Caco-2 (cell line): ENCODE results near the gene LMF2. TPM values are rescaled to one million over a fixed set of nuclear protein-coding genes. Genes with fewer than 3 reads are reported as not detected.

Experiments used
- BruUV-seq: library from RNA; stranded (reverse); fragments of 400-500 nt; replicated peaks from 2 replicates; lab custom pipeline; 2021; lab: Mats Ljungman, UMichigan
- CTCF ChIA-PET: fragments of 300-600 bp; sonication (Branson Sonifier 250); formaldehyde crosslinking; loops from one replicate; lab custom pipeline; 2022; ENCODE audit warnings: antibody characterized with exemption; lab: Charles Lee
- POLR2A ChIA-PET: fragments of 300-600 bp; sonication (Branson Sonifier 250); formaldehyde crosslinking; loops from one replicate; lab custom pipeline; 2022; ENCODE audit warnings: antibody characterized with exemption; lab: Charles Lee
- DNase-seq, 2 experiments: peaks; one replicate each; pipeline versions ENCODE4 v3.0.0 to v3.0.0-alpha.2; 2020 to 2022
- H3K27me3 ChIP-seq: replicated peaks from 2 replicates; pipeline ENCODE4 v1.6.0; 2011; ENCODE audit warnings: low read length; ENCODE audit not compliant: control insufficient read depth, insufficient read depth
- H3K36me3 ChIP-seq: 2 replicates; pipeline ENCODE4 v1.5.1; 2011; ENCODE audit warnings: low read length; ENCODE audit not compliant: control insufficient read depth, insufficient read depth
- H3K4me1 ChIP-seq: fragments of 250-450 bp; sonication (Bioruptor Pico); 2 replicates; pipeline ENCODE4 v1.5.1; 2020; ENCODE audit warnings: mild to moderate bottlenecking
- H3K4me3 ChIP-seq: 2 replicates; pipeline ENCODE4 v1.5.1; 2011; ENCODE audit warnings: low read depth, mild to moderate bottlenecking, control low read depth, low read length
- H3K9me3 ChIP-seq: fragments of 250-450 bp; sonication (Bioruptor Pico); 2 replicates; pipeline ENCODE4 v1.5.1; 2020; ENCODE audit warnings: mild to moderate bottlenecking, moderate library complexity
- H3K27ac Mint-ChIP-seq: one replicate; pipeline ENCODE4 v1.8.0; 2022; ENCODE audit warnings: mixed read lengths; ENCODE audit not compliant: unreplicated experiment
- H3K27me3 Mint-ChIP-seq: one replicate; pipeline ENCODE4 v1.8.0; 2022; ENCODE audit warnings: mixed read lengths; ENCODE audit not compliant: insufficient read depth, unreplicated experiment
- H3K36me3 Mint-ChIP-seq: one replicate; pipeline ENCODE4 v1.8.0; 2022; ENCODE audit warnings: mild to moderate bottlenecking, mixed read lengths; ENCODE audit not compliant: insufficient read depth, unreplicated experiment
- H3K4me1 Mint-ChIP-seq: one replicate; pipeline ENCODE4 v1.8.0; 2022; ENCODE audit warnings: low read depth, mixed read lengths; ENCODE audit not compliant: unreplicated experiment
- H3K4me3 Mint-ChIP-seq: one replicate; pipeline ENCODE4 v1.8.0; 2022; ENCODE audit warnings: mild to moderate bottlenecking, moderate library complexity, mixed read lengths; ENCODE audit not compliant: unreplicated experiment
- H3K9me3 Mint-ChIP-seq: one replicate; pipeline ENCODE4 v1.8.0; 2022; ENCODE audit warnings: mixed read lengths; ENCODE audit not compliant: unreplicated experiment
- CTCF ChIP-seq, 2 experiments: fragments of 200-600 bp in 1 of 2; IDR thresholded peaks; 1 replicate in 1 of 2; 2 replicates in 1 of 2; pipeline versions ENCODE4 v1.5.1 to v1.8.0; 2011 to 2022; ENCODE audit warnings: antibody characterized with exemption in 1 of 2, control low read depth in 1 of 2, inconsistent platforms in 1 of 2, low read depth in 1 of 2, low read length in 1 of 2, mild to moderate bottlenecking in 1 of 2, moderate library complexity in 1 of 2; ENCODE audit not compliant: insufficient read depth in 1 of 2, severe bottlenecking in 1 of 2, unreplicated experiment in 1 of 2
- intact Hi-C: fragments of 100-400 bp; cut with micrococcal nuclease; formaldehyde crosslinking; loops from one replicate; pipeline ENCODE4 v1.10.0; 2022; ENCODE audit not compliant: unreplicated experiment
- total RNA-seq: library from RNA; stranded (reverse); gene quantifications from 2 replicates; pipeline ENCODE4 v1.2.3, GENCODE V29; 2022

Gene LMF2
- total RNA-seq, 1 experiment from 2014 or later, result 68.8 TPM

GRCh38 chr22:50525858-50526107 lies 18.3 kb upstream of the LMF2 start:
- peaks cover 48% of the 10 kb centered on the region for H3K36me3 Mint-ChIP-seq
- intact Hi-C loops, result loop anchor here (5.0 kb wide), 1 partner anchor 57 kb away; the partner anchor contains the start of gene CHKB
- TF ChIP-seq CTCF (IDR thresholded peaks at IDR 0.05; ENCODE audit: insufficient read depth in 1 of 2, low read depth in 1 of 2, low read length in 1 of 2, severe bottlenecking in 1 of 2, unreplicated experiment in 1 of 2), result no peak

GRCh38 chr22:50525104-50525857 lies 17.8 kb upstream of the LMF2 start, which contains the start of gene SCO2:
Gene SCO2 (minus strand): TSS chr22:50525598. CDS start chr22:50524411, 1,187 bp downstream.
- Mint-ChIP-seq H3K4me1 (peaks cover 14% of the 10 kb centered on the region), H3K9me3 (no peaks in the 10 kb centered on the region), H3K4me3 (peak within 1 kb of the TSS; percentile 89), H3K27ac (peak within 1 kb of the TSS; percentile 91), H3K36me3 (peaks cover 48% of the 10 kb centered on the region), H3K27me3 (no peaks in the 10 kb centered on the region)
- Histone ChIP-seq H3K27me3 (no peaks in the 10 kb centered on the region), H3K4me3 (peak within 1 kb of the TSS; percentile 87), H3K9me3 (no peaks in the 10 kb centered on the region), H3K36me3 (no peaks in the 10 kb centered on the region), H3K4me1 (peaks cover 17% of the 10 kb centered on the region)
- ChIA-PET CTCF (interaction anchor here (0.6 to 3.2 kb wide), 25 partner anchors 10 to 495 kb away, joined by 3 to 43 read pairs (median 4); partner anchors contain the start of genes ARSA, CHKB, KLHDC7B and LMF2), POLR2A (interaction anchor here (0.6 to 2.5 kb wide), 13 partner anchors 13 to 218 kb away, joined by 3 to 71 read pairs (median 4); partner anchors contain the start of genes ADM2, KLHDC7B, LMF2 and NCAPH2)
- peak; percentile 96 to 97 for DNase-seq
- BruUV-seq, result TSS peak; percentile 64
- intact Hi-C loops, result loop anchor here (5.0 kb wide), 1 partner anchor 57 kb away; the partner anchor contains the start of gene CHKB
- peak; percentile 33 to 53 for TF ChIP-seq CTCF (IDR thresholded peaks at IDR 0.05; ENCODE audit: insufficient read depth in 1 of 2, low read depth in 1 of 2, low read length in 1 of 2, severe bottlenecking in 1 of 2, unreplicated experiment in 1 of 2)

More at GRCh38 chr22:50525858-50526107, 18.3 kb upstream of the LMF2 start:
- Histone ChIP-seq H3K9me3 (no peaks in the 10 kb centered on the region), H3K27me3 (no peaks in the 10 kb centered on the region), H3K36me3 (no peaks in the 10 kb centered on the region), H3K4me1 (peaks cover 17% of the 10 kb centered on the region), H3K4me3 (peak overlapping the region; percentile 87)
- H3K9me3 Mint-ChIP-seq, result no peaks in the 10 kb centered on the region
- H3K27ac Mint-ChIP-seq, result peak overlapping the region; percentile 91
- no TSS peak for BruUV-seq
- H3K4me3 Mint-ChIP-seq, result peak overlapping the region; percentile 89
- CTCF ChIA-PET, result interaction anchor here (0.6 to 3.2 kb wide), 25 partner anchors 10 to 495 kb away, joined by 3 to 43 read pairs (median 4); partner anchors contain the start of genes ARSA, CHKB, KLHDC7B and LMF2
- POLR2A ChIA-PET, result interaction anchor here (0.6 to 2.5 kb wide), 13 partner anchors 12 to 219 kb away, joined by 3 to 71 read pairs (median 4); partner anchors contain the start of genes ADM2, KLHDC7B, LMF2 and NCAPH2
- no peaks in the 10 kb centered on the region for H3K27me3 Mint-ChIP-seq
- peaks cover 14% of the 10 kb centered on the region for H3K4me1 Mint-ChIP-seq
- DNase-seq, result no peak

- no peak for TF ChIP-seq CTCF (IDR thresholded peaks at IDR 0.05; ENCODE audit: insufficient read depth in 1 of 2, low read depth in 1 of 2, low read length in 1 of 2, severe bottlenecking in 1 of 2, unreplicated experiment in 1 of 2)
- BruUV-seq, result no TSS peak
- Mint-ChIP-seq H3K36me3 (peaks cover 51% of the 10 kb centered on the region), H3K4me3 (peak overlapping the region; percentile 89), H3K27me3 (no peaks in the 10 kb centered on the region), H3K4me1 (peaks cover 14% of the 10 kb centered on the region), H3K27ac (peak overlapping the region; percentile 91), H3K9me3 (no peaks in the 10 kb centered on the region)
- peak overlapping the region; percentile 87 for H3K4me3 ChIP-seq
- no peaks in the 10 kb centered on the region for H3K27me3 ChIP-seq
- peak in 1 of 2 experiments; percentile 72 for DNase-seq
- H3K9me3 ChIP-seq, result no peaks in the 10 kb centered on the region
- intact Hi-C loops, result loop anchor here (5.0 kb wide), 1 partner anchor 58 kb away; the partner anchor contains the start of gene CHKB
- peaks cover 17% of the 10 kb centered on the region for H3K4me1 ChIP-seq
- CTCF ChIA-PET, result interaction anchor here (0.6 to 3.2 kb wide), 6 partner anchors 16 to 263 kb away, joined by 3 to 43 read pairs (median 12); partner anchors contain the start of genes LMF2, MAPK12, NCAPH2 and SYCE3
- H3K36me3 ChIP-seq, result no peaks in the 10 kb centered on the region
- POLR2A ChIA-PET, result interaction anchor here (0.9 to 2.5 kb wide), 3 partner anchors 10 to 39 kb away, joined by 3 to 71 read pairs (median 12); partner anchors contain the start of genes LMF2, NCAPH2 and SYCE3
These were observed 17.2 kb upstream of the LMF2 start for GRCh38 chr22:50524676-50525103.
